Activated CD4-positive, alpha-beta T cell treated with anti-CD3 and anti-CD28 coated beads, Interleukin-2, Interleukin-4, amounts not matched to agents 100 ng/mL and 50 ng/mL, durations not matched to agents 16 hours and 8 hours (primary cell): ENCODE data around the gene USP21.
"Not testable (repeated sequence)": the region's sequence is repeated elsewhere in the genome, so short reads cannot be mapped to it uniquely, and the experiment has no call there.

Experiments used
- DNase-seq: peaks from one replicate; pipeline ENCODE4 v3.0.0-alpha.2; 2020; ENCODE audit warnings: low spot score

Gene USP21

GRCh38 chr1:161159087-161159912, at the start of gene USP21:
Gene USP21 (plus strand): TSS chr1:161159500. CDS start chr1:161160641, 1,141 bp downstream.
- DNase-seq: peak; percentile 92

GRCh38 chr1:161111117-161111516, 48.2 kb upstream of the USP21 start:
- no peak for DNase-seq

GRCh38 chr1:161111527-161111926, 47.8 kb upstream of the USP21 start:
- DNase-seq: no peak

GRCh38 chr1:161113915-161114314, 45.4 kb upstream of the USP21 start:
- DNase-seq: no peak

- no peak for DNase-seq
These were observed 44.7 kb upstream of the USP21 start for GRCh38 chr1:161114556-161114955.

GRCh38 chr1:161115132-161115711, 44.1 kb upstream of the USP21 start:
- DNase-seq: peak; percentile 77

- not testable (repeated sequence) for DNase-seq
These were observed 43.3 kb upstream of the USP21 start for GRCh38 chr1:161115961-161116360.

- peak; percentile 85 for DNase-seq
These were observed 41.3 kb upstream of the USP21 start, which contains the start of the genes NIT1 and PFDN2 for GRCh38 chr1:161117759-161118581. Gene NIT1 (plus strand): TSS chr1:161118105. CDS start chr1:161118177, 72 bp downstream. Gene PFDN2 (minus strand): TSS chr1:161118037. CDS start chr1:161118026, 11 bp downstream.

- peak; percentile 72 for DNase-seq
These were observed 40.0 kb upstream of the USP21 start for GRCh38 chr1:161119092-161119903.

GRCh38 chr1:161121042-161121650, 38.2 kb upstream of the USP21 start:
- DNase-seq: no peak

- no peak for DNase-seq
These were observed 37.5 kb upstream of the USP21 start for GRCh38 chr1:161121834-161122233.

- DNase-seq: no peak
These were observed 36.3 kb upstream of the USP21 start for GRCh38 chr1:161122967-161123366.

GRCh38 chr1:161127649-161128048, 31.7 kb upstream of the USP21 start:
- no peak for DNase-seq

- DNase-seq: no peak
These were observed 30.5 kb upstream of the USP21 start for GRCh38 chr1:161128591-161129420.

GRCh38 chr1:161130266-161130665, 29.0 kb upstream of the USP21 start:
- no peak for DNase-seq

GRCh38 chr1:161131523-161132409, 27.5 kb upstream of the USP21 start:
- DNase-seq: no peak

GRCh38 chr1:161132410-161133219, 26.7 kb upstream of the USP21 start, which contains the start of gene DEDD:
Gene DEDD (minus strand): TSS chr1:161132667. CDS start chr1:161124462, 8,205 bp downstream.
- peak; percentile 95 for DNase-seq

- DNase-seq: no peak
These were observed 26.0 kb upstream of the USP21 start for GRCh38 chr1:161133220-161133740.
